HG03060 (cell line): ENCODE data around the gene LRRC63.

ENCODE experiments used
- ATAC-seq: cut with Tn5 transposase; IDR thresholded peaks from one replicate; pipeline ENCODE4 v1.9.1; 2021; ENCODE audit warnings: low read depth, moderate number of reproducible peaks; ENCODE audit not compliant: unreplicated experiment

Gene LRRC63

GRCh38 chr13:46304546-46304945 lies 92.8 kb downstream of the LRRC63 start:
- ATAC-seq = no peak

GRCh38 chr13:46307554-46307953 lies 95.8 kb downstream of the LRRC63 start:
- no peak for ATAC-seq

GRCh38 chr13:46310066-46310465 lies 98.3 kb downstream of the LRRC63 start:
- no peak for ATAC-seq

- ATAC-seq = no peak
Measured at GRCh38 chr13:46311217-46311616, 99.5 kb downstream of the LRRC63 start.

GRCh38 chr13:46313024-46313423 lies 101.3 kb downstream of the LRRC63 start:
- no peak for ATAC-seq

- no peak for ATAC-seq
Measured at GRCh38 chr13:46313432-46314257, 101.9 kb downstream of the LRRC63 start.

GRCh38 chr13:46314587-46314986 lies 102.9 kb downstream of the LRRC63 start:
- ATAC-seq = no peak

- ATAC-seq = no peak
Measured at GRCh38 chr13:46315036-46315435, 103.3 kb downstream of the LRRC63 start.

GRCh38 chr13:46315491-46316075 lies 103.9 kb downstream of the LRRC63 start:
- ATAC-seq = no peak

DNA sequence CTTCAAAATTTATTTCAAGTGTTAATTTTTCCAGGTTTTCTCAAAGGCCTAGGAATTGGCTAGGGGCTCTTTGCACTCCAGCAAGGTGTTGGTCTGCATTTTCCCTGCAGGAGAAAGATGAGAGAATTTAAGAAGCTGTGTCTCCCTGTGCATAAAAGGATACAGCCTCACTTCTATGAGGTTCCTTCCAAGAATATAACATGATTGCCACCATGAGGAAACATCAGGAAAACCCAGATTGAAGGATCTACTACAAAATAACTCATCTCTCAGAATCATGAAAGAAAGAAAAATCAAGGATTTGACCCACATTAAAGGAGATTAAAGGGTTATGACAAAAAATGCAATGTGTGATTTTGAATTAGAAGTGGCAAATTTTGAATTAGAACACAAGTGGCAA lies 105.4 kb downstream of the LRRC63 start:
- no peak for ATAC-seq

DNA sequence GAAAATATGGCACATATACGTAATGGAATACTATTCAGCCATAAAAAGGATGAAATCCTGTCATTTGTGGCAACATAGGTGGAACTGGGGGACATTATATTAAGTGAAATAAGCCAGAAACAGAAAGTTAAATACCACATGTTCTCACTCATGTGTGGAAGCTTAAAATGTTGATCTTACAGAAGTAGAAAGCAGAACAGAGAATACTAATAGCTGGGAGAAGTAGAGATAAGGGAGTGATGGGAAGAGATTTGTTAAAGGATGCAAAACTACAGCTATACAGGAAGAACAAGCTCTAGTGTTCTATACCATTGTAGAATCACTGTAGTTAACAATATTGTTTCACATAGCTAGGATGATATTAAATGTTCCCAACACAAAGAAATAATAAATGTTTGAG lies 107.3 kb downstream of the LRRC63 start:
- no peak for ATAC-seq

- ATAC-seq = no peak
Measured at GRCh38 chr13:46320406-46320805, 108.7 kb downstream of the LRRC63 start.

DNA sequence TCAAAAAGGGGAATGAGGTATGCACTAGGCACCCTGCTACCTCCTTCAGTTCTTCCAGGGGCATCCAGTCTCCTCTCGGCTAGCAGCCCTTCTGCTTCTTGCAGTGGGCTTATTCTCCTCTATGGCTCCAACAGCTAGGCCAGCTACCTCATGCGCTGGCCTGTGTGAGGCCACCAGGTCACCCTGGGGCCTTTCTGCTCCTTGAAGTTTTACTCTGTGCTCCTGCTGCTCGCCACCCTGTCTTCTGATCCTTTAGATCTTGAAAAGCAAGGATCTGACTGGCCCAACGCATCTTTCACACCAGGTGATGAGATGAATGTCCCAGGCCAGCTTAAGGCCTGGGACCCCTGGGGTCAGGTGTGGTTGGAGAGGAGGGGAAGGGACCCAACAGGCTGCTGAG lies 109.1 kb downstream of the LRRC63 start:
- ATAC-seq = no peak

DNA sequence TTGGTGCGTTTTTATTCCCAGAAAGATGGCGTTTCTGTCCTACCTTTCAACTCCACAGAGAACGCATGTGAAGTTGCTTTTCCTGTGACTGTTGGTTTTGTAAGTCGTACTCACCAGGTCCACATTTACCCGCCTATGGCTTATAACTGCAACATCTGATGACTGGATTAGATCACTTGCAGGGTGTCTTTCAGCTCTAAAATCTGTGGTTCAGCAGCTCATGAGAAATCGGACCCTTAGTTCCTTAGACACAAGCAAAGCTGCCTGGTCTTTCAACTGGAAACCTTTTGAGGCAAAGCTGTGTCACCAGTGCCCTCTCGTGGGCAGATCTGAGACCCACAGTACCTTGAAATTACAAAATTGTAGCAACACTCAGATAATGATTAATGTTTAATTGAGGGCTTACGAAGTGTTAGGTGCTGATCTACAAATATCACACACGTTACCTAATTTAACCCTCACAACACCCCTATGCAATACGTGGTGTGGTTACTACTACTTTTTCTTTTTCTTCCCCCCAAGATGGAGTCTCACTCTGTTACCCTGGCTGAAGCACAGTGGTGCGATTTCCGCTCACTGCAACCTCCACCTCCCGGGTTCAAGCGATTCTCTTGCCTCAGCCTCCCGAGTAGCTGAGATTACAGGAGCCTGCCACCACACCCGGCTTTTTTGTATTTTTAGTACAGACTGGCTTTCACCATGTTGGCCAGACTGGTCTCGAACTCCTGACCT lies 109.9 kb downstream of the LRRC63 start:
- ATAC-seq = peak; percentile 55

DNA sequence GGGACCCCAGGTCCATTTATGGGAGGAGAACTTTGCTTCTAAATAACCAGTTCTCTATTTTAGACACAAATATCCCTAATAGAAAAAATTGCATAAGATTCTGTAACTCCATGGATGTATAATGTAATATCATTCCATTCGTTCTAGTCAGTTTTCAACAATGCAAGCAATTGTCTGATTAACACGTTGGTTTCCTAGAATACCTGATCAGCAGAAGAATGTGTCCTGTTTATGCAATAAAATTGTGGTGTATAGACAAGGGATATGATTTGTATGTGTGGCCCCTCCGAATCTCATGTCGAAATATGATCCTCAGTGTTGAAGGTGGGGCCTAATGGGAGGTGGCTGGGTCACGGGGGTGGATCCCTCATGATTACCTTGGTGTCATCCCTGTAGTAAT lies 113.2 kb downstream of the LRRC63 start:
- no peak for ATAC-seq
